ENCODE measurements around the gene KDM4B. TPM values are rescaled to one million over a fixed set of nuclear protein-coding genes. Genes with fewer than 3 reads are reported as not detected.

KDM4B gene
- polyA plus RNA-seq, 3 donors, result 6.4 to 22.7 (median 12.7) TPM

DNA sequence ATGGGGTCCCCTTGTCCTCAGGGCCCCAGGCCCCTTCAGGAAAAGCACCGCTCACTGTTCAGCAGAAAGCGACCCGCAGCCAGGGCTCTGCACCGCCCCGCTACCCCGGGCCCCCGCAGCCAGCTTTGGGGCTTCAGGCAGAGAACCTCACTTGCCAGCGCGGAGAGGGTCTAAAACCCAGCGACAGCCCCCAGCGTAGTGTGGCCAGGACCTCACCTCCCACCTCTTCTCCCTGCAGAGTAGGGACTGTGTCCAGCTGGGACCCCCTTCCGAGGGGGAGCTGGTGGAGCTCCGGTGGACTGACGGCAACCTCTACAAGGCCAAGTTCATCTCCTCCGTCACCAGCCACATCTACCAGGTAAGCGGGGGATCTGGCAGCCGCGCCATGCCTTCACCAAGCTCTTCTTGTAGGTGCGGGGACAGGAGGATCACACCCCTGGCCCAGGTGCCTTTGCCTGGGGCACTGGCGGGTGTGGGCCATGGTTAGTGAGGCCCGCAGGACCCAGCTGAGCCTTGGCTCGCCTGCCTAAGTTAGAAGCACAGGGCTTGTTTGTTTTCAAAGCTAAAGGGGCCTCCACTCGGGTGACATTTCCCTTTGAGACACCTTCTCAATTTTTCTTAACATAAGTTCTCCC, 175.7 kb downstream of the KDM4B start:
- Mint-ChIP-seq H3K4me1 (peaks cover 9% of the 10 kb centered on the region), H3K36me3 (peaks cover 72 to 100% of the 10 kb centered on the region in 2 donors), H3K27ac (peak overlapping the region in 1 of 7 donors; percentile 35), H3K4me3 (no peak overlapping the region), H3K27me3 (ENCODE audit: low read depth in 3 of 3) (peaks cover 0 to 14% (median 8%) of the 10 kb centered on the region in 3 donors), H3K9me3 (peaks cover 0 to 2% (median 0%) of the 10 kb centered on the region in 7 donors)
- peaks cover 0 to 4% of the 10 kb centered on the region in 2 donors for H3K27me3 ChIP-seq (ENCODE audit: control insufficient read depth in 2 of 2, insufficient read depth in 2 of 2, low read length in 2 of 2)
- H3K79me2 ChIP-seq (ENCODE audit: insufficient read depth, low read length), result no peaks in the 10 kb centered on the region
- H3K4me1 ChIP-seq (ENCODE audit: control insufficient read depth in 1 of 2, insufficient read depth in 2 of 2, low read length in 2 of 2), result peaks cover 2 to 3% of the 10 kb centered on the region in 2 donors
- H3K4me3 ChIP-seq (replicated peaks in 1 of 3; ENCODE audit: low read depth in 2 of 3, low read length in 3 of 3), result no peak overlapping the region
- H2AFZ ChIP-seq (ENCODE audit: insufficient read depth, low read depth, low read length, poor library complexity, severe bottlenecking), result no peak overlapping the region
- H4K20me1 ChIP-seq (ENCODE audit: insufficient read depth, low read length), result peaks cover 45% of the 10 kb centered on the region
- TF ChIP-seq, protein P1, sequence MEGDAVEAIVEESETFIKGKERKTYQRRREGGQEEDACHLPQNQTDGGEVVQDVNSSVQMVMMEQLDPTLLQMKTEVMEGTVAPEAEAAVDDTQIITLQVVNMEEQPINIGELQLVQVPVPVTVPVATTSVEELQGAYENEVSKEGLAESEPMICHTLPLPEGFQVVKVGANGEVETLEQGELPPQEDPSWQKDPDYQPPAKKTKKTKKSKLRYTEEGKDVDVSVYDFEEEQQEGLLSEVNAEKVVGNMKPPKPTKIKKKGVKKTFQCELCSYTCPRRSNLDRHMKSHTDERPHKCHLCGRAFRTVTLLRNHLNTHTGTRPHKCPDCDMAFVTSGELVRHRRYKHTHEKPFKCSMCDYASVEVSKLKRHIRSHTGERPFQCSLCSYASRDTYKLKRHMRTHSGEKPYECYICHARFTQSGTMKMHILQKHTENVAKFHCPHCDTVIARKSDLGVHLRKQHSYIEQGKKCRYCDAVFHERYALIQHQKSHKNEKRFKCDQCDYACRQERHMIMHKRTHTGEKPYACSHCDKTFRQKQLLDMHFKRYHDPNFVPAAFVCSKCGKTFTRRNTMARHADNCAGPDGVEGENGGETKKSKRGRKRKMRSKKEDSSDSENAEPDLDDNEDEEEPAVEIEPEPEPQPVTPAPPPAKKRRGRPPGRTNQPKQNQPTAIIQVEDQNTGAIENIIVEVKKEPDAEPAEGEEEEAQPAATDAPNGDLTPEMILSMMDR (IDR thresholded peaks at IDR 0.05), result no peak
- no peak overlapping the region for H3K4me2 ChIP-seq (replicated peaks; ENCODE audit: extremely low read depth, low read length, poor library complexity, severe bottlenecking)
- no peak for DNase-seq
- H3K27ac ChIP-seq (ENCODE audit: low read depth in 1 of 2, low read length in 2 of 2), result no peak overlapping the region
- over 99% methylated on average over 19 of the region's 23 CpGs for WGBS (ENCODE audit: insufficient coverage)
- intact Hi-C loops (cut with micrococcal nuclease), result no loop called here
- peaks cover 78 to 96% of the 10 kb centered on the region in 2 donors for H3K36me3 ChIP-seq (replicated peaks in 1 of 2; ENCODE audit: control insufficient read depth in 1 of 2, insufficient read depth in 2 of 2, low read length in 2 of 2)
- H3K9me3 ChIP-seq (replicated peaks in 1 of 2; ENCODE audit: control insufficient read depth in 1 of 2, insufficient read depth in 1 of 2, low read length in 2 of 2), result no peaks in the 10 kb centered on the region
- H3K9ac ChIP-seq (ENCODE audit: insufficient read depth, low read length, poor library complexity, severe bottlenecking), result no peak overlapping the region

GRCh38 chr19:5145521-5146511, 176.9 kb downstream of the KDM4B start:
- H3K4me3 ChIP-seq (replicated peaks in 1 of 3; ENCODE audit: low read depth in 2 of 3, low read length in 3 of 3), result no peak overlapping the region
- Mint-ChIP-seq H3K9me3 (peaks cover 0 to 2% (median 0%) of the 10 kb centered on the region in 7 donors), H3K4me3 (no peak overlapping the region), H3K27ac (no peak overlapping the region), H3K27me3 (ENCODE audit: low read depth in 3 of 3) (peaks cover 0 to 3% (median 0%) of the 10 kb centered on the region in 3 donors), H3K4me1 (no peaks in the 10 kb centered on the region), H3K36me3 (peaks cover 60 to 89% of the 10 kb centered on the region in 2 donors)
- no peak for DNase-seq
- H3K9me3 ChIP-seq (replicated peaks in 1 of 2; ENCODE audit: control insufficient read depth in 1 of 2, insufficient read depth in 1 of 2, low read length in 2 of 2), result no peaks in the 10 kb centered on the region
- no peak overlapping the region for H3K4me2 ChIP-seq (replicated peaks; ENCODE audit: extremely low read depth, low read length, poor library complexity, severe bottlenecking)
- no peak overlapping the region for H3K27ac ChIP-seq (ENCODE audit: low read depth in 1 of 2, low read length in 2 of 2)
- TF ChIP-seq, protein P1 (IDR thresholded peaks at IDR 0.05), result no peak
- no peaks in the 10 kb centered on the region for H3K4me1 ChIP-seq (ENCODE audit: control insufficient read depth in 1 of 2, insufficient read depth in 2 of 2, low read length in 2 of 2)
- no peak overlapping the region for H2AFZ ChIP-seq (ENCODE audit: insufficient read depth, low read depth, low read length, poor library complexity, severe bottlenecking)
- H3K36me3 ChIP-seq (replicated peaks in 1 of 2; ENCODE audit: control insufficient read depth in 1 of 2, insufficient read depth in 2 of 2, low read length in 2 of 2), result peaks cover 69 to 89% of the 10 kb centered on the region in 2 donors
- H3K27me3 ChIP-seq (ENCODE audit: control insufficient read depth in 2 of 2, insufficient read depth in 2 of 2, low read length in 2 of 2), result peaks cover 0 to 3% of the 10 kb centered on the region in 2 donors
- intact Hi-C loops (cut with micrococcal nuclease), result no loop called here
- peaks cover 34% of the 10 kb centered on the region for H4K20me1 ChIP-seq (ENCODE audit: insufficient read depth, low read length)
- no peak overlapping the region for H3K9ac ChIP-seq (ENCODE audit: insufficient read depth, low read length, poor library complexity, severe bottlenecking)
- no peaks in the 10 kb centered on the region for H3K79me2 ChIP-seq (ENCODE audit: insufficient read depth, low read length)
- 97% methylated on average over 41 of the region's 52 CpGs for WGBS (ENCODE audit: insufficient coverage)

All from CD14-positive monocyte (primary cell).